Measurements from ENCODE around the gene COPRS.

COPRS gene

DNA sequence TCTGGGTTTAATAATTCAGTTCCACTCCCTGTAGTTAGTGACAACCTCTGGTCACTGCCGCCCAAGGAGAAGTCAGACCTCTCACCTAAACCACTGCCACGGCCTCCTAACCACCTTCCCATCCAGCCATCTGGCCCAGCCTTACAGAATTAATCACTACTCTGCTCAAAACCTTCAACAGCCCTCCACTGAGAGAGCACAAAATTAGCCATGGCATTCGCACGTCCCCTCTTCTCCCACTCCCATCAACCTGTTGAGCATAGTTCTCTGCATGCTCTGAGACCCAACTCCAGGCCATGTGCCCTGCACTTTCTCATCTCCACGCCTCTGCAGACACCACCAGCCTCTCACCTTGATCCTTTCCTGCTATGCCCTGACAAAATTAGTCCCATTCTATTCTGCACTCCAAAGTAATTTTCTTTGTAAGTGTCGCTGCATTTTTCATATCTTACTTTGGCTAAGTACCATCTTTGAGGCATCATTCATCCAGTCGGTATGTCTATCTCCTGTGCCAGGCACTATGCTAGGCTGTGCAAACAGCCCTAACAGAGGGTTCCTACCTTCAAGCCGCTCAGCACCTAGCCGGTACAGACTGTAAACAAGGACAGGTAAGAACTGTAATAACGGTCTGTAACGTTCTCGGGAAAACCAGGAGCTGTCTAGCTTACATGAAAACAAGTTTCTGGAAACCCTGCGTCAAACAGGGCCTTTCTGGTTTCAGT is 963 bp downstream of the COPRS start:
- Histone ChIP-seq H4K20me1 (peaks cover 8 to 56% (median 33%) of the 10 kb centered on the region in 11 experiments; a peak in 21 of 22 replicates), H3K36me3 (peaks cover 26 to 70% (median 45%) of the 10 kb centered on the region in 11 experiments), H3K4me2 (peak overlapping the region; percentile 85 to 99 (median 94)), H3K27me3 (no peaks in the 10 kb centered on the region), H3K4me3 (peak overlapping the region; percentile 68 to 82 (median 73)), H3K9me3 (replicated peaks in 1 of 11) (no peaks in the 10 kb centered on the region), H3K27ac (peak overlapping the region; percentile 68 to 86 (median 81); a peak in 19 of 22 replicates), H3K9ac (peak overlapping the region; percentile 78 to 93 (median 86)), H3K4me1 (peaks cover 17 to 27% (median 23%) of the 10 kb centered on the region in 10 experiments)
- TF ChIP-seq Cebpa-rat (IDR thresholded peaks at IDR 0.05): no peak

DNA sequence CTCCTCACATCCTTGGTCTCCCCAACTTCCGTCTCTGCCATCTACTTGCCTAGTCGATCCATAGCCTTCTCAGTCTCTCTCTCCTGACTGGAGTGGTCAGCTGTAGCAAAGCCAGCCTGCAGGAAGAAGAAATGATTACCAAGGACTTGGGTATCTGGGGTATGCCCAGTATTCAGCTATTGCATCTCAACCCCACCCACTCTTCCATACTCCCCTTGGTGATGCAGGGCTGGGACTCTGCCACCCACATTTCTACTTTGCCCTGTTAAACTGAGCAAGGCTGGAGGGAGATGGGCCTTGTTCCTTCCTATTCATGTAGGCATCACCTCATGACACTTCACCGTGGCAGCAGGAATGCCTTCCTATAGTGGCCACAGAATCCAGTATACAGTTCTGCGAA is 2.3 kb downstream of the COPRS start:
- Histone ChIP-seq H3K9me3 (replicated peaks in 1 of 11) (no peaks in the 10 kb centered on the region), H3K36me3 (peaks cover 26 to 70% (median 44%) of the 10 kb centered on the region in 11 experiments), H3K4me1 (peaks cover 17 to 27% (median 23%) of the 10 kb centered on the region in 10 experiments), H3K4me2 (peak overlapping the region in 6 of 11 experiments; percentile 87 to 99 (median 92); a peak in 5 of 22 replicates), H3K27me3 (no peaks in the 10 kb centered on the region), H3K4me3 (no peak overlapping the region), H3K9ac (peak overlapping the region in 1 of 11 experiments; percentile 8; a peak in 1 of 22 replicates), H4K20me1 (peaks cover 8 to 62% (median 33%) of the 10 kb centered on the region in 11 experiments; a peak in 21 of 22 replicates), H3K27ac (no peak overlapping the region)
- TF ChIP-seq Cebpa-rat (IDR thresholded peaks at IDR 0.05): no peak

DNA sequence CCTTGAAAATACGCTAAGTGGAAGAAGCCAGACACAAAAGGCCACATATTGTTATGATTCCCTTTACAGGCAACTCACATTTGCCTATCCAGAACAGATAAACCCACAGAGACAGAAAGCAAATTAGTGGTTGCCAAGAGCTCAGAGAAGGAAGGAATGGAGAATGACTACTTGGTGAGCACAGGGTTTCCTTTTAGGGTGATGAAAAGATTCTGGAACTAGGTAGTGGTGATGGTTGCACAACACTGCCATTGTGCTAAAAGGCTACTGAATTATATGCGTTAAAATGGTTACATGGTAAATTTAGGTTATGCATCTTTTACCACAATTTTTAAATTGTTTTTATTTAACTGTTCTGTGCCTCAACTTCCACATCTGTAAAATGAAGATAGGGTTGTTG is 4.4 kb downstream of the COPRS start:
- Histone ChIP-seq H3K4me3 (no peak overlapping the region), H3K36me3 (peaks cover 23 to 63% (median 38%) of the 10 kb centered on the region in 11 experiments), H3K4me2 (no peak overlapping the region), H3K9ac (no peak overlapping the region), H3K9me3 (replicated peaks in 1 of 11) (no peaks in the 10 kb centered on the region), H4K20me1 (peaks cover 8 to 46% (median 23%) of the 10 kb centered on the region in 11 experiments; a peak in 21 of 22 replicates), H3K27ac (no peak overlapping the region), H3K4me1 (peaks cover 16 to 25% (median 21%) of the 10 kb centered on the region in 10 experiments), H3K27me3 (no peaks in the 10 kb centered on the region)
- no peak for TF ChIP-seq Cebpa-rat (IDR thresholded peaks at IDR 0.05)

DNA sequence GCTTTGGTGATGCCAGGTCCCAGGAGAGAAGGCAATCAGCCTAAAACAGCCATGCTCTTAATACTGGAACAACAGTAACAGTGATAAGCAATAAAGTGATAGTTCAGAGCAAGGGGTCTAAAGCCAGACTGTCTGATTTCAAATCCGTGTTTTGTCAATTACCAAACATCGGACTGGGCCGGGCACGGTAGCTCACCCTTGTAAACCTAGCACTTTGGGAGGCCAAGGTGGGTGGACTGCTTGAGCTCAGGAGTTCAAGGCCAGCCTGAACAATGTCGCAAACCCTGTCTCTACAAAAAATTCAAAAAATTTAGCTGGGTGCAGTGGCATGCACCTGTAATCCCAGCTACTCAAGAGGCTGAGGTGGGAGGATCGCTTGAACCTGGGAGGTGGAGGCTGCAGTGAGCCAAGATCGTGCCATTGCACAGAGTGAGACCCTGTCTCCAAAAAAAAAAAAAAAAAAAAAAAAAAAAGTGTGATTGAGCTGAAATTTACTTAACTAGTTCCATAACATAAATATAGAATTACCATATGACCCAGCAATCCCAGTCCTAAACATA is 5.1 kb downstream of the COPRS start:
- no peak overlapping the region for H3K27ac ChIP-seq
- TF ChIP-seq Cebpa-rat (IDR thresholded peaks at IDR 0.05): no peak
- no peak overlapping the region for H3K4me3 ChIP-seq

DNA sequence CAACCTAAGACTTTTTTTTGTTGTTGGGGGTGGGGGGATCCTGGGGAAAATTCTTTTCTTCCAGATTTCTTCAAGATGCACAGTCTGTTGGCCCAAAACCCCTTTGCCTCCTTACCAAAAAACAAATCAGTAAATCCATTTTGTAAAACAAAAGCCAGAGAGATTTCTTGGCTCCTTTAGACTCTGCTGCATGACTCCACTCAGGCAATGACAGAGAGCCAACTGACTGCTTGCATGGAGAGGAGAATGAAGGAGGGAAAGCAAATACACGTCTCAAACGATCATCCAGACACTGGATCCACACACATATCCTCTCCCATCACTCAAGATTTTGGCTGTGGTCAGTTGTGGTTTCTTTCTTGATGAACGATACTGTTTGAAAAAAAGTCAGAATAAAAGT is 13.8 kb downstream of the COPRS start:
- Histone ChIP-seq H3K9me3 (replicated peaks in 1 of 11) (no peaks in the 10 kb centered on the region), H3K4me1 (peaks cover 0 to 6% (median 1%) of the 10 kb centered on the region in 10 experiments; a peak in 6 of 20 replicates), H3K36me3 (no peaks in the 10 kb centered on the region), H3K9ac (no peak overlapping the region), H3K27ac (no peak overlapping the region), H3K4me3 (no peak overlapping the region), H3K27me3 (no peaks in the 10 kb centered on the region), H3K4me2 (no peak overlapping the region), H4K20me1 (no peaks in the 10 kb centered on the region)
- no peak for TF ChIP-seq Cebpa-rat (IDR thresholded peaks at IDR 0.05)

More for the DNA sequence above, 5.1 kb downstream of the COPRS start:
- Histone ChIP-seq H3K27me3 (no peaks in the 10 kb centered on the region), H3K9ac (no peak overlapping the region), H4K20me1 (peaks cover 8 to 42% (median 20%) of the 10 kb centered on the region in 11 experiments; a peak in 20 of 22 replicates), H3K9me3 (replicated peaks in 1 of 11) (no peaks in the 10 kb centered on the region), H3K4me1 (peaks cover 12 to 21% (median 17%) of the 10 kb centered on the region in 10 experiments), H3K36me3 (peaks cover 23 to 63% (median 38%) of the 10 kb centered on the region in 11 experiments), H3K4me2 (no peak overlapping the region)

DNA sequence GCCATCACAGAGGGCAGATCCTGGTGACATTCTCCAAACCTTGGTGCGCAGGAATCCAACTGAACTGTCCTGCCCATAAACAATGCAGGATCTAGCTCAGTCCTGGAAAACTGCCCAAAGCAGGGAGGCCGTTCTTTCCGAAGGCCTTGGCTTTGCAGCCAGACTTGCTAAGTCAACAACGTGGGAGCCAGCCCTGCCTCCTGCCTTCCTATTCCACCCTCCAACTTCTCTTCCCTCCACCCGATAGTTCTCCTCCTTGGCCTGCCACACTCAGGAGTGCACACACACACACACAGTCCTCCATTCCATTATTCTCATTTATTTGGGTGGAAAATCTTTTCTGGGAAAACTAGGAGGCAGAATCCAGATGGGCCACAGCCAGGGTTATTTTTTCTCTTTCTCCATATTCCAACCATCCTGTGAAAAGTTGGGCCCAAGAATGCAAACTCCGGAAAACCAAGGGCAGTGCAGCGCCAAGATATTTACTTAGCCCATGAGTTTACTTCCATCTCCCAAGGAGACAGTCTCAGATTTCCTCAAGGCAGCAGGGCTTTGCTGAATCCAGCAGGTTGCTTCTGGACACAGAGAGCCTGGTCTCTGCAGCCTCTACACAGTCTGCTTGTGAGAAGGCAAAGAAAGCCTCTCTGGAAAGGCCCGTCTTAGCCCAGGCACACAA is 15.8 kb downstream of the COPRS start:
- Histone ChIP-seq H3K9ac (no peak overlapping the region), H4K20me1 (no peaks in the 10 kb centered on the region), H3K4me3 (no peak overlapping the region), H3K36me3 (no peaks in the 10 kb centered on the region), H3K27me3 (no peaks in the 10 kb centered on the region), H3K4me1 (peaks cover 0 to 11% (median 8%) of the 10 kb centered on the region in 10 experiments; a peak in 10 of 20 replicates), H3K4me2 (no peak overlapping the region), H3K9me3 (replicated peaks in 1 of 11) (no peaks in the 10 kb centered on the region), H3K27ac (no peak overlapping the region)
- no peak for TF ChIP-seq Cebpa-rat (IDR thresholded peaks at IDR 0.05)

DNA sequence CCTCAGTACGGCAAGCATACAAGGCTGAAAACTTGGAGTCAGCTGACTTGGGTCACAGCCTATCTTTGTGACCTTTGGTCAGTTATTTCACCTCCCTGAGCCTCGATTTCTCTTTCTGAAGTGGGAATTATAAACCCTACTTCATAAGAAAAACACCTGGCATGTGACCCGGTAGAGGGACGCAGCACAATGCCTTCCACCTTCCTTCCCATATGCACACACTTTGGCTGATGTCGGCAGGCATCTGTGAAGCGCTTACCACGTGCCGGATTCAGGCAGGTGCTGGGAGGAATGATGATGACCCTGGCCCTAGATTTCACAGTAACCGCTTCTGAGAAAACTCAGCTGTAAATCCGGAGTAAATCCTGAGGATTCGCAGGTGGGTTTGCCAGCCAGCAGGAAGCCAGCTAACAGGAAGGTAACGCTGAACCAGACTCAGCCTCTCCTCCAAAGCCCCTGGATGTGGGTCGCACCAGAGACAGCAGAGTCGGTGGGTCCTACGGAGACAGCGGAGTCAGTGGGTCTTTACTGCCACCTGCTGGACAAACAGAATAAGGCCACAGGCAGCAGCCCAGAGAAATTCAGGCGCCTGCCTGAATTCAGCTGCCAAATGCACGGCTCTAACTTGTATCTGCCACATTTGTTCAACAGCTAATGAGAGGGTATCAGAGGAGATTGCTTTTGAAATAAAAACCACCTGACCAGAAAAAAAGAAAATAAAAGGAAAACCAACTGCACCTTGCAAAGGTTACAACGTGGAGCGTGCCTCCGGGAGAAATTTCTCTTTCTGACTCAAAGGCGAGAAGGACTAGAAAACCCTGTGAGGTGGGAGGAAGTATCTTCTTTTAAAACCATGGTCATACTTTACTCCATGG is 16.6 kb downstream of the COPRS start:
- Histone ChIP-seq H4K20me1 (no peaks in the 10 kb centered on the region), H3K4me3 (peak overlapping the region in 1 of 10 experiments; percentile 10; a peak in 2 of 20 replicates), H3K27ac (no peak overlapping the region), H3K9me3 (replicated peaks in 1 of 11) (no peaks in the 10 kb centered on the region), H3K4me1 (peaks cover 0 to 11% (median 8%) of the 10 kb centered on the region in 10 experiments; a peak in 10 of 20 replicates), H3K9ac (peak overlapping the region in 1 of 11 experiments; percentile 10; a peak in 1 of 22 replicates), H3K27me3 (no peaks in the 10 kb centered on the region), H3K36me3 (no peaks in the 10 kb centered on the region), H3K4me2 (peak overlapping the region in 10 of 11 experiments; percentile 20 to 87 (median 38); a peak in 15 of 22 replicates)
- TF ChIP-seq Cebpa-rat (IDR thresholded peaks at IDR 0.05): no peak

DNA sequence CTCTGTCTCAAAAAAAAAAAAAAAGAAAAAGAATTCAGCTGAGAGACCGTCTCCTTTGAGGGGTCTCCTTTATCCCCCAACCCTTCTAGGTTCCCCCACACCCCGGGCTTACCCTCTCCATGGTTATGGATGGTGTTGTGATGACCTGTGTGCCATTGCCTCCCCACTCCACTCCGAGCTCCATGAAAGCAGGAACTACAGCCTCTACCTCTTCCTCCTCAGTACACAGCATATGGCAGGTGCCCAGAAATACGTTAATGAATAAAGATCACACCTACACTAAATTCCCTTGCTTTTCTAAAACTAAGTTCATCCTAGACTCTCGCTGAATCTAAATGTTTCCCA is 17.2 kb downstream of the COPRS start:
- no peaks in the 10 kb centered on the region for H3K9me3 ChIP-seq (replicated peaks in 1 of 11)
- no peaks in the 10 kb centered on the region for H4K20me1 ChIP-seq
- H3K27ac ChIP-seq: no peak overlapping the region
- H3K4me2 ChIP-seq: peak overlapping the region in 1 of 11 experiments; percentile 87; a peak in 2 of 22 replicates
- H3K9ac ChIP-seq: no peak overlapping the region
- H3K27me3 ChIP-seq: no peaks in the 10 kb centered on the region
- H3K36me3 ChIP-seq: no peaks in the 10 kb centered on the region
- H3K4me3 ChIP-seq: no peak overlapping the region
- no peak for TF ChIP-seq Cebpa-rat (IDR thresholded peaks at IDR 0.05)
- H3K4me1 ChIP-seq: peaks cover 0 to 11% (median 8%) of the 10 kb centered on the region in 10 experiments; a peak in 10 of 20 replicates
